Activated T-cell treated with anti-CD3 and anti-CD28 coated beads for 4 hours (primary cell): ENCODE data around the gene DAB2IP.

Experiments
- DNase-seq: peaks from one replicate; pipeline ENCODE4 v3.0.0-alpha.2; 2020

DAB2IP gene

GRCh38 chr9:121667214-121667613, 15.8 kb downstream of the DAB2IP start:
- DNase-seq, result no peak

- no peak for DNase-seq
These were observed 16.5 kb downstream of the DAB2IP start for GRCh38 chr9:121667890-121668289.

- no peak for DNase-seq
These were observed 19.0 kb downstream of the DAB2IP start for GRCh38 chr9:121670431-121670830.

GRCh38 chr9:121671612-121672155, 20.2 kb downstream of the DAB2IP start:
- DNase-seq, result no peak

- no peak for DNase-seq
These were observed 20.8 kb downstream of the DAB2IP start for GRCh38 chr9:121672213-121672612.

GRCh38 chr9:121672986-121673385, 21.6 kb downstream of the DAB2IP start:
- no peak for DNase-seq

- DNase-seq, result no peak
These were observed 22.1 kb downstream of the DAB2IP start for GRCh38 chr9:121673576-121673975.

- DNase-seq, result no peak
These were observed 22.6 kb downstream of the DAB2IP start for GRCh38 chr9:121674017-121674416.

- no peak for DNase-seq
These were observed 23.5 kb downstream of the DAB2IP start for GRCh38 chr9:121674952-121675351.

GRCh38 chr9:121675381-121675780, 23.9 kb downstream of the DAB2IP start:
- no peak for DNase-seq

GRCh38 chr9:121675969-121676822, 24.8 kb downstream of the DAB2IP start:
- DNase-seq, result no peak

- DNase-seq, result no peak
These were observed 25.5 kb downstream of the DAB2IP start for GRCh38 chr9:121676926-121677325.

GRCh38 chr9:121678501-121679022, 27.1 kb downstream of the DAB2IP start:
- no peak for DNase-seq

- no peak for DNase-seq
These were observed 28.6 kb downstream of the DAB2IP start for GRCh38 chr9:121679901-121680635.

GRCh38 chr9:121681404-121681803, 30.0 kb downstream of the DAB2IP start:
- no peak for DNase-seq

- no peak for DNase-seq
These were observed 30.8 kb downstream of the DAB2IP start for GRCh38 chr9:121682201-121682600.

GRCh38 chr9:121682926-121683515, 31.6 kb downstream of the DAB2IP start:
- DNase-seq, result no peak

GRCh38 chr9:121683652-121684051, 32.2 kb downstream of the DAB2IP start:
- no peak for DNase-seq

GRCh38 chr9:121684381-121685145, 33.1 kb downstream of the DAB2IP start:
- no peak for DNase-seq

GRCh38 chr9:121685146-121685794, 33.8 kb downstream of the DAB2IP start:
- DNase-seq, result no peak

GRCh38 chr9:121685795-121686377, 34.5 kb downstream of the DAB2IP start:
- DNase-seq, result no peak
